Activated CD4-positive, alpha-beta T cell treated with anti-CD3 and anti-CD28 coated beads, Interleukin-2, Interleukin-6, amounts not matched to agents 100 ng/mL and 50 ng/mL, durations not matched to agents 16 hours and 8 hours (primary cell): Measurements from ENCODE around the gene MVP.
"Not testable (repeated sequence)": the region's sequence is repeated elsewhere in the genome, so short reads cannot be mapped to it uniquely, and the experiment has no call there.

Source experiments
- DNase-seq: peaks from one replicate; pipeline ENCODE4 v3.0.0-alpha.2; 2020

MVP gene

GRCh38 chr16:29820271-29820701 is at the start of gene MVP:
MVP (plus strand) TSS chr16:29820462; CDS start chr16:29830550, 10,088 bp downstream.
- peak; percentile 76 for DNase-seq

GRCh38 chr16:29772330-29772729 is 47.9 kb upstream of the MVP start:
- DNase-seq = not testable (repeated sequence)

- DNase-seq = no peak
Measured at GRCh38 chr16:29774730-29775129, 45.5 kb upstream of the MVP start.

GRCh38 chr16:29775742-29776408 is 44.4 kb upstream of the MVP start:
- no peak for DNase-seq

DNA sequence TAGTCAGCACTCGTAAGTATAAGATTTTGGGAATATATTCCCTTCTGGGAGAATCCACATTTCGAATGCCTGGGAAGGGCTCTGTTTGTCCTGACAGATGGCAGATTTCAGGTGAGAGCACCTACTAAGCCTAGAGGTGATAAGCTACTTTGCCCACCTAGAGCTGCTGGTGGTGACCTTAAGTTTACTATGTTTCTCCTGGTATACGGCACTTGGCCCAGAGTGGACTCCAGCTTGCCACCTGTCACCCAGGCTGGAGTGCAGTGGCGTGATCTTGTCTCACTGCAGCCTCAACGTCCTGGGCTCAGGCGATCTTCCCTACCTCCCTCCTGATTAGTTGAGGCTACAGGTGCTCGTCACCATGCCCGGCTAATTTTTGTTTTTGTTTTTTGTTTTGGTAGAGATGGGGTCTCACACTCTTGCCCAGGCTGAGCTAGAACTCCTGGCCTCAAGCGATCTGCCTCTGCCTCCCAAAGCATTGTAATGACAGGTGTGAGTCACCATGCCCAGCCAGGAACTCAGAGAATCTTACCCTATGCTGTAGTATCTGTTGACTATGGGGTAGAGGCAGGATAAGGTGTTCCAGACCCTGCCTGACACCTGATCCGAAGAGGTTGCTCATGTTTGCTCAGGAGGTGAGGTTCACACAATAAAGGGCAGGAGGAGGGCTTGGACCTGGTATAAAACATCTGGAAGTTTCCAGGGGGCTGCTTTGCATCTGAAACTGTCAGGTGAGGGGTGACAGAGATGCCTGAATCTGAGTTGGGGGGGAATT is 42.5 kb upstream of the MVP start, which contains the start of gene ZG16:
Gene ZG16 (plus strand): TSS at position 681 of the 775 bp plus-strand sequence. CDS start 1,011 bp downstream, outside the sequence.
- no peak for DNase-seq

GRCh38 chr16:29779474-29779873 is 40.8 kb upstream of the MVP start:
- DNase-seq = no peak

GRCh38 chr16:29783094-29783953 is 36.9 kb upstream of the MVP start:
- not testable (repeated sequence) for DNase-seq

DNA sequence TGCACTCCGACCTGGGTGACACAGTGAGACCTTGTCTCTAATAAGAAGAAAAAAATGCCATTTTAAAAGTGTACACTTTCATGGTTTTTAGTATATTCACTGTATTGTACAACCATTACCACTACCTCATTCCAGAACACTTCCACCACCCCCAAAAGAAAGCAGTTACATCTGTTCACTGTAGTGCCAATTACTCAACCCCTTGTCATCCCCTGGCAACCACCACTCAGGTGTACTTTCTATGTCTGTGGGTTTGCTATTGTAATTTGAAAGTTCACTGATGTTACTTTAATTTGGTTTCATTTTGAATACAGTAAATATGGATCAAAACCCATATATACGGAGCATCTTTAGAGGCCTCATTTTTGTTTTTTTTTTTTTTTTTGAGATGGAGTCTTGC is 36.1 kb upstream of the MVP start:
- DNase-seq = peak; percentile 46

DNA sequence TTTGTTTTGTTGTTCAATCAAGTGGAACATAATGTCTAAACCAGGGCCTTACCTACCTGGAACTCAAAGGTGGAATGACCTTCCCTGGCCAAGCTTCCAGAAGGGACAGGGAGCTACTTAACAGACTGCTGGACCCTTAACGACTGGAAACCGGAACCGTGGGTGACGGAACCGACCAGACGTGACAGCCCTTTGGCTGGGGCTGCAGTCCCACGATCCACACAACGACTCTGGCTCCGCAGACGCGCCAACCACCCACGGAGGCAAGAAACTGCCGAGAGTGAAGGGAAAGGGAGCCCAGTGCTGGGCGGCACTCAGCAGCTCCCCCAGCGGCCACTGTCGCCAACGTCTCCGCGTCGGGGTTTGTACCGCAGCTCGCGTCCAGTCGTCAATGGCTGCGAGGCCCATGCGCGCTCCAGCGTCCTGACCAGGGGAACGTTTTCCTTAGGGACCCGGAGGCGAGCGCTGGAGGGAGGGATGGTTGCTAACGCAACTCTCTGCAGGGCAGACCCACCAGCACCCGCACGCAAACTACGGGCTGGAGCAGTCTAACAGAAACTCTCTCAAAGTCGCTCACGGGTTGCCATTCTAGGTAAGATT is 35.3 kb upstream of the MVP start:
- peak; percentile 80 for DNase-seq

DNA sequence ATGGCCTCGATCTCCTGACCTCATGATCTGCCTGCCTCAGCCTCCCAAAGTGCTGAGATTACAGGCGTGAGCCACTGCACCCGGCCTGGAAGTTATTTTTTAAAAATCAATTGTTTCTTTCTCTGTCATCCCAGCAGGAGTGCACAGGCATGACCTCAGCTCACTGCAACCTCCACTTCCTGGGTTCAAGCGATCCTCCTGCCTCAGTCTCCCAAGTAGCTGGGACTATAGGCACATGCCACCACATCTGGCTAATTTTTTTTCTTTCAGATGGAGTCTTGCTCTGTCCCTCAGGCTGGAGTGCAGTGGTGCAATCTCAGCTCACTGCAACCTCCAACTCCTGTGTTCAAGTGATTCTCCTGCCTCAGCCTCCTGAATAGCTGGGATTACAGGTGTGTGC is 33.1 kb upstream of the MVP start:
- not testable (repeated sequence) for DNase-seq

DNA sequence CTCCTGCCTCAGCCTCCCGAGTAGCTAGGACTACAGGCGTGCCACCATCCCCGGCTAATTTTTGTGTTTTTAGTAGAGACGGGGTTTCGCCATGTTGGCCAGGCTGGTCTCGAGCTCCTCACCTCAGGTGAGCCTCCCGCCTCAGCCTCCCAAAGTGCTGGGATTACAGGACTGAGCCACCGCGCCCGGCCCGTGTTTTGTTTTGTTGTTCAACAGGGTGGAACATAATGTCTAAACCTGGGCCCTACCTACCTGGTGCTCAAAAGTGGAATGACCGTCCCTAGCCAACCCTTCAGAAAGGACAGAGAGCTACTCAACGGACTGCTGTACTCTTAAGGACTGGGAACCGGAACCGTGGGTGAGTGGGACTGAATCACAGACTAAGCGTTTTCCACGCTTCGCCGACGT is 30.5 kb upstream of the MVP start:
- DNase-seq = no peak

DNA sequence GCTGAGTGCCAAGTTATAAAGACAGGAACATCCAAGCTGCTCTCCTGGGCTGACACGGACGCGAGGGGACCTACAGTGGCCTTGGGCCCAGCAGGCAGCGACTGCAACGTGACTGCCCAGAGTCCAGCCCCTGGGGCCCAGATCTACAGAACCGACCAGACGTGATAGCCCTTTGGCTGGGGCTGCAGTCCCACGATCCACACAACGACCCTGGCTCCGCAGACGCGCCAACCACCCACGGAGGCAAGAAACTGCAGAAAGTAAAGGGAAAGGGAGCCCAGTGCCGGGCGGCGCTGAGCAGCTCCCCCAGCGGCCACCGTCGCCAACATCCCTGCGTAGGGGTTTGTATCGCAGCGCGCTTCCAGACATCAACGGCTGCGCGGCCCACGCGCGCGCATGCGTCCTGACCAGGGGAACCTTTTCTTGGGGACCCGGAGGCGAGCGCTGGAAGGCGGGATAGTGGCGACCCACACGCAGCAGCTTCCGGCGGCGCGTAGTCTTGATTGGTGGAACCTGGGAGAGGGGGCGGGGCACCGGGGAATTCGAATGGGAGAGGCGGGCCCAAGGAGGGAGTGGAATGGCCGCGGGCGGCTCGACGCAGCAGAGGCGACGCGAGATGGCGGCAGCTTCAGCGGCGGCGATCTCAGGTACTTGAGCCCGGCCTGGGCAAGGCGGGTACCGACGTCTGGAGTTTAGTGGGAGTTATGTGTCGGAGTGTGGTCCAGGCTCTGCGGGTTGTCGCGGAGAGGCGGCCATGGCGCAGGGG is 29.9 kb upstream of the MVP start, which contains the start of gene KIF22:
Gene KIF22 (plus strand): TSS at position 569 of the 766 bp plus-strand sequence. CDS start 9 bp downstream, at position 578.
- peak; percentile 100 for DNase-seq

GRCh38 chr16:29790949-29791844 is 29.1 kb upstream of the MVP start:
- DNase-seq = no peak

- no peak for DNase-seq
Measured at GRCh38 chr16:29791845-29792807, 28.1 kb upstream of the MVP start.

DNA sequence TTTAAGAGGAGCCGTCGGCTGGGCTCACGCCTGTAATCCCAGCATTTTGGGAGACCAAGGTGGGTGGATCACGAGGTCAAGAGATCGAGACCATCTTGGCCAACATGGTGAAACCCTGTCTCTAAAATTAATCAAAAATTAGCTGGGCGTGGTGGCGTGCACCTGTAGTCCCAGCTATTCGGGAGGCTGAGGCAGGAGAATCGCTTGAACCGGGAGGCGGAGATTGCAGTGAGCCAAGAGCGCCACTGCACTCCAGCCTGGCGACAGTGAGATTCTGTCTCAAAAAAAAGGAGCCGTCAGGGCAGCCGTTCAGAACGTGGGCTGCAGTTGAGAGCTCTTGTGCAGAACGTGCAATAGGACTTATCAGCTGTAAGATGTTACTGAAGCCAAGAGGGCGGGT is 27.1 kb upstream of the MVP start:
- DNase-seq = not testable (repeated sequence)

- DNase-seq = no peak
Measured at GRCh38 chr16:29794231-29794710, 26.0 kb upstream of the MVP start.

GRCh38 chr16:29802416-29802935 is 17.8 kb upstream of the MVP start:
- DNase-seq = no peak

- no peak for DNase-seq
Measured at GRCh38 chr16:29804020-29804419, 16.2 kb upstream of the MVP start.
